Body of pancreas (tissue), 4 donors: Measurements from ENCODE around the gene NATD1. TPM values are rescaled to one million over a fixed set of nuclear protein-coding genes. Genes with fewer than 3 reads are reported as not detected.

Experiments
- ATAC-seq: fragments of 150-250 bp; one replicate; pipeline ENCODE4 v1.9.1; 2016
- DNase-seq, 4 donors: peaks; one replicate each; pipeline ENCODE4 v3.0.0-alpha.2; 2019
- H3K27ac ChIP-seq, 4 donors: fragments of 200-600 bp; sonication (generic); 1 replicate in 3 of 4; 2 replicates in 1 of 4; pipeline versions ENCODE4 v1.5.1 to v1.6.1; 2016 to 2019; ENCODE audit warnings: mild to moderate bottlenecking in 1 of 4, mixed read lengths in 1 of 4, moderate library complexity in 1 of 4
- H3K27me3 ChIP-seq, 2 donors: fragments of 200-600 bp; sonication (generic); one replicate each; pipeline ENCODE4 v1.6.0; 2016; ENCODE audit warnings: mild to moderate bottlenecking in 1 of 2
- H3K36me3 ChIP-seq, 2 donors: fragments of 200-600 bp; sonication (generic); replicated peaks in 1 of 2; 2 replicates each; pipeline ENCODE4 v1.5.1; 2016; ENCODE audit warnings: low read depth in 2 of 2; ENCODE audit not compliant: insufficient read depth in 1 of 2
- H3K4me1 ChIP-seq: fragments of 200-600 bp; sonication (generic); one replicate; pipeline ENCODE4 v1.6.0; 2016
- H3K4me3 ChIP-seq, 2 donors: fragments of 200-600 bp; sonication (generic); 1 replicate in 1 of 2; 2 replicates in 1 of 2; pipeline ENCODE4 v1.5.1; 2016 to 2019
- H3K9me3 ChIP-seq, 3 donors: fragments of 200-600 bp; sonication (generic); 1 replicate in 2 of 3; 2 replicates in 1 of 3; pipeline ENCODE4 v1.5.1; 2016
- CTCF ChIP-seq, 7 experiments: fragments of 450-650 bp in 4 of 7; fragments of 200-600 bp in 3 of 7; sonication (generic) in 3 of 7; IDR thresholded peaks; one replicate each; pipeline ENCODE4 v1.5.1; 2016 to 2019; ENCODE audit warnings: antibody characterized with exemption in 7 of 7
- POLR2A ChIP-seq, 3 donors: fragments of 450-650 bp; IDR thresholded peaks; one replicate each; pipeline ENCODE4 v1.6.1; 2016; ENCODE audit warnings: antibody characterized with exemption in 3 of 3, mild to moderate bottlenecking in 2 of 3
- WGBS, 2 donors: methylation state at CpG; one replicate each; pipeline ENCODE4 v1.1.5; 2017; 5-methylcytosine and 5-hydroxymethylcytosine counted together
- intact Hi-C: fragments of 100-400 bp; cut with DNase I; formaldehyde crosslinking; loops from one replicate; pipeline ENCODE4 v1.15.1; 2023
- total RNA-seq, 2 donors: library from RNA; depleted of rRNA; stranded (reverse); fragments of >200 nt; gene quantifications; one replicate each; pipeline ENCODE4 v1.1.0, GENCODE V29; 2016

NATD1 gene
- total RNA-seq, 2 donors from 2014 or later: 2.6 to 7.0 TPM

GRCh38 chr17:21199311-21199710 is 53.9 kb downstream of the NATD1 start:
- no peak overlapping the region for H3K27ac ChIP-seq
- no peaks in the 10 kb centered on the region for H3K27me3 ChIP-seq
- no peak for DNase-seq
- no peaks in the 10 kb centered on the region for H3K9me3 ChIP-seq
- intact Hi-C loops: no loop called here
- no peak for TF ChIP-seq CTCF (IDR thresholded peaks at IDR 0.05)
- ATAC-seq: no peak
- no peak overlapping the region for H3K4me3 ChIP-seq
- H3K4me1 ChIP-seq: peaks cover 11% of the 10 kb centered on the region
- peaks cover 0 to 3% of the 10 kb centered on the region in 2 donors for H3K36me3 ChIP-seq
- WGBS, 2 donors: 66 to 85% methylated on average over 8 to 9 of the region's 9 CpGs

GRCh38 chr17:21198411-21198810 is 54.8 kb downstream of the NATD1 start:
- Histone ChIP-seq H3K36me3 (peaks cover 0 to 3% of the 10 kb centered on the region in 2 donors), H3K4me3 (no peak overlapping the region), H3K27me3 (no peaks in the 10 kb centered on the region), H3K27ac (no peak overlapping the region), H3K4me1 (peaks cover 11% of the 10 kb centered on the region), H3K9me3 (no peaks in the 10 kb centered on the region)
- ATAC-seq: no peak
- no peak for DNase-seq
- WGBS, 2 donors: 93 to 98% methylated on average over 20 of the region's 20 CpGs
- intact Hi-C loops: no loop called here
- TF ChIP-seq POLR2A (IDR thresholded peaks at IDR 0.05) (no peak), CTCF (IDR thresholded peaks at IDR 0.05) (no peak)

- Histone ChIP-seq H3K27ac (no peak overlapping the region), H3K36me3 (peaks cover 0 to 3% of the 10 kb centered on the region in 2 donors), H3K4me3 (no peak overlapping the region), H3K4me1 (peaks cover 3% of the 10 kb centered on the region), H3K9me3 (no peaks in the 10 kb centered on the region), H3K27me3 (no peaks in the 10 kb centered on the region)
- intact Hi-C loops: no loop called here
- 76 to 77% methylated on average over 5 of the region's 5 CpGs for WGBS, 2 donors
- ATAC-seq: no peak
- DNase-seq: no peak
- TF ChIP-seq POLR2A (IDR thresholded peaks at IDR 0.05) (no peak), CTCF (IDR thresholded peaks at IDR 0.05) (no peak)
These were observed 57.1 kb downstream of the NATD1 start for GRCh38 chr17:21196126-21196525.

GRCh38 chr17:21194703-21195102 is 58.5 kb downstream of the NATD1 start:
- Histone ChIP-seq H3K4me3 (no peak overlapping the region), H3K9me3 (no peaks in the 10 kb centered on the region), H3K4me1 (no peaks in the 10 kb centered on the region), H3K27ac (no peak overlapping the region), H3K27me3 (no peaks in the 10 kb centered on the region), H3K36me3 (peaks cover 0 to 3% of the 10 kb centered on the region in 2 donors)
- WGBS, 2 donors: 73 to 77% methylated on average over 5 of the region's 5 CpGs
- no peak for TF ChIP-seq POLR2A (IDR thresholded peaks at IDR 0.05)
- intact Hi-C loops: no loop called here
- DNase-seq: no peak
- no peak for ATAC-seq

- 56 to 80% methylated on average over 8 of the region's 8 CpGs for WGBS, 2 donors
- Histone ChIP-seq H3K27ac (no peak overlapping the region), H3K4me1 (no peaks in the 10 kb centered on the region), H3K9me3 (no peaks in the 10 kb centered on the region), H3K36me3 (peaks cover 0 to 3% of the 10 kb centered on the region in 2 donors), H3K4me3 (no peak overlapping the region), H3K27me3 (no peaks in the 10 kb centered on the region)
- intact Hi-C loops: no loop called here
- DNase-seq: no peak
- TF ChIP-seq CTCF (IDR thresholded peaks at IDR 0.05): no peak
- TF ChIP-seq POLR2A (IDR thresholded peaks at IDR 0.05): no peak
- ATAC-seq: no peak
These were observed 59.0 kb downstream of the NATD1 start for GRCh38 chr17:21194226-21194625.
